Right atrium auricular region (tissue), 2 donors: ENCODE measurements around the gene ZBTB6. TPM values are rescaled to one million over a fixed set of nuclear protein-coding genes. Genes with fewer than 3 reads are reported as not detected.

ENCODE experiments used
- DNase-seq: peaks from one replicate; pipeline ENCODE4 v3.0.0-alpha.2; 2019; ENCODE audit warnings: low spot score
- H3K27ac ChIP-seq, 2 donors: fragments of 200-600 bp; sonication (generic); 1 replicate in 1 of 2; 2 replicates in 1 of 2; pipeline ENCODE4 v1.5.1; 2016 to 2019
- H3K27me3 ChIP-seq, 2 donors: fragments of 200-600 bp; sonication (generic); one replicate each; pipeline versions ENCODE4 v1.5.1 to v1.6.0; 2017 to 2019
- H3K36me3 ChIP-seq: fragments of 200-600 bp; sonication (generic); one replicate; pipeline ENCODE4 v1.5.1; 2016
- H3K4me1 ChIP-seq, 2 donors: fragments of 200-600 bp; sonication (generic); one replicate each; pipeline versions ENCODE4 v1.5.1 to v1.6.0; 2017 to 2019
- H3K4me3 ChIP-seq, 2 donors: fragments of 200-600 bp; sonication (generic); 1 replicate in 1 of 2; 2 replicates in 1 of 2; pipeline ENCODE4 v1.5.1; 2017 to 2019; ENCODE audit warnings: mild to moderate bottlenecking in 1 of 2, moderate library complexity in 1 of 2
- H3K9me3 ChIP-seq, 2 donors: fragments of 200-600 bp; sonication (generic); one replicate each; pipeline ENCODE4 v1.5.1; 2019
- CTCF ChIP-seq, 2 donors: fragments of 200-600 bp; sonication (generic); IDR thresholded peaks; one replicate each; pipeline ENCODE4 v1.5.1; 2019; ENCODE audit warnings: antibody characterized with exemption in 2 of 2
- total RNA-seq, 2 donors: library from RNA; depleted of rRNA; stranded (reverse); fragments of >200 nt; gene quantifications; one replicate each; pipeline ENCODE4 v1.1.0, GENCODE V29; 2016

ZBTB6 gene
- total RNA-seq, 2 donors from 2014 or later = 6.3 to 6.8 TPM

- Histone ChIP-seq H3K27ac (no peak overlapping the region), H3K36me3 (peaks cover 28% of the 10 kb centered on the region), H3K9me3 (no peaks in the 10 kb centered on the region), H3K4me3 (no peak overlapping the region), H3K4me1 (peaks cover 0 to 4% of the 10 kb centered on the region in 2 donors), H3K27me3 (no peaks in the 10 kb centered on the region)
- no peak for TF ChIP-seq CTCF (IDR thresholded peaks at IDR 0.05)
- DNase-seq = no peak
Observed at GRCh38 chr9:122866079-122866478, 47.0 kb downstream of the ZBTB6 start.

- no peaks in the 10 kb centered on the region for H3K27me3 ChIP-seq
- TF ChIP-seq CTCF (IDR thresholded peaks at IDR 0.05) = no peak
- no peak overlapping the region for H3K4me3 ChIP-seq
- no peak for DNase-seq
- H3K27ac ChIP-seq = peak overlapping the region in 1 of 2 donors; percentile 16
- H3K4me1 ChIP-seq = peaks cover 0 to 4% of the 10 kb centered on the region in 2 donors
- H3K36me3 ChIP-seq = peaks cover 21% of the 10 kb centered on the region
- H3K9me3 ChIP-seq = no peaks in the 10 kb centered on the region
Observed at GRCh38 chr9:122865300-122865699, 47.8 kb downstream of the ZBTB6 start.

GRCh38 chr9:122863407-122863806 is 49.7 kb downstream of the ZBTB6 start:
- Histone ChIP-seq H3K4me1 (peaks cover 0 to 4% of the 10 kb centered on the region in 2 donors), H3K27ac (no peak overlapping the region), H3K36me3 (peaks cover 22% of the 10 kb centered on the region), H3K4me3 (no peak overlapping the region), H3K27me3 (no peaks in the 10 kb centered on the region), H3K9me3 (no peaks in the 10 kb centered on the region)
- TF ChIP-seq CTCF (IDR thresholded peaks at IDR 0.05) = no peak
- no peak for DNase-seq

GRCh38 chr9:122860319-122861142 is 52.6 kb downstream of the ZBTB6 start:
- Histone ChIP-seq H3K4me3 (no peak overlapping the region), H3K27me3 (no peaks in the 10 kb centered on the region), H3K4me1 (peaks cover 0 to 2% of the 10 kb centered on the region in 2 donors), H3K36me3 (peaks cover 42% of the 10 kb centered on the region), H3K27ac (no peak overlapping the region), H3K9me3 (no peaks in the 10 kb centered on the region)
- DNase-seq = no peak
- TF ChIP-seq CTCF (IDR thresholded peaks at IDR 0.05) = no peak

Other genes starting within 250 kb of the ZBTB6 start
- not detected for gene OR1L3, start 238.2 kb downstream of the ZBTB6 start, total RNA-seq
- not detected for gene OR1L4, start 189.3 kb downstream of the ZBTB6 start, total RNA-seq
- not detected for gene OR1L6, start 171.0 kb downstream of the ZBTB6 start, total RNA-seq
- gene OR5C1, start 124.4 kb downstream of the ZBTB6 start, total RNA-seq = not detected
- not detected for gene OR1K1, start 113.2 kb downstream of the ZBTB6 start, total RNA-seq
- 10 to 100 TPM in 1 of 2 donors, 1 to 10 TPM in 1; 9.9 to 11.2 TPM for gene PDCL, start 84.7 kb downstream of the ZBTB6 start, total RNA-seq
- 10 to 100 TPM; 37.6 to 40.2 TPM for gene RC3H2, start 8.0 kb downstream of the ZBTB6 start, total RNA-seq
- gene ZBTB26, start 18.2 kb upstream of the ZBTB6 start, total RNA-seq = 1 to 10 TPM; 4.1 to 4.2 TPM
- 10 to 100 TPM; 26.3 to 30.8 TPM for gene RABGAP1, start 27.7 kb upstream of the ZBTB6 start, total RNA-seq
- 1 to 10 TPM in 1 of 2 donors, not detected in 1; 1.4 TPM for gene GPR21, start 120.3 kb upstream of the ZBTB6 start, total RNA-seq